GM19025 (cell line): ENCODE measurements around the gene GLIS1.

Experiments
- ATAC-seq: cut with Tn5 transposase; IDR thresholded peaks from one replicate; pipeline ENCODE4 v1.9.1; 2021; ENCODE audit warnings: mild to moderate bottlenecking, low read depth, moderate library complexity; ENCODE audit not compliant: unreplicated experiment

Gene GLIS1

DNA sequence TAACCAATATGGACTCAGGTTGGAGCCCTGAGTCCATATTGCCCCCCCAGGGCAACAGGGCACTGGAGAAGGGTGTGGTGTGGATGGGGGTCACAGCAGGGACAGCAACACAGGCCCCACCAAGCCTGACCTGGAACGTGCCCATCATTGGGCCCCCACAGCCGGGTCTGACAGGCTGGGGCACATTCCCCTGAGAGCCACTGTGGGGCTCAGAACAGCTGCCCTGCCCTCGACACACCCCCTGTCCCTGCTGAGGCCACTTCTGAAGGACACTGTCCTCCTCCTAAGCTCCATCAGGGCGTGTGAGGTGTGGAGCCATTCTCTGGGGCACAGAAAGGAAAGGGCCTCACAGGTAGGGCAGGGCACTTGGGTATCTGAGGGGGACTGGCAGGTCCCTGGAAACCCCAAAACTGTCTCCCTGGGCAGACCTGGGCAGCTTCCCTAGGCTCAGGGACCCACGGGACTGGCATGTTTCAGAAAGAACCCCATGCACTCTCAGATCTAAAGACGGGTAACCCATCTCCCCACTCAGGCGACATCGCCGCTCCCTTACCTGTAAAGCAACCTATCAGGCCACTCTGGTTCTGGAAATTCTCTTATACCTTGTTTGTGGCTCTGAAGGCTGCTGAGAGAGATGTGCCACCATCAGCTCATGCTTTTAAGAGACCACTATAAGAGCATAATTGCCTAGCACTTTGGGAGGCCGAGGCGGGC, 184.2 kb downstream of the GLIS1 start:
- ATAC-seq: no peak

DNA sequence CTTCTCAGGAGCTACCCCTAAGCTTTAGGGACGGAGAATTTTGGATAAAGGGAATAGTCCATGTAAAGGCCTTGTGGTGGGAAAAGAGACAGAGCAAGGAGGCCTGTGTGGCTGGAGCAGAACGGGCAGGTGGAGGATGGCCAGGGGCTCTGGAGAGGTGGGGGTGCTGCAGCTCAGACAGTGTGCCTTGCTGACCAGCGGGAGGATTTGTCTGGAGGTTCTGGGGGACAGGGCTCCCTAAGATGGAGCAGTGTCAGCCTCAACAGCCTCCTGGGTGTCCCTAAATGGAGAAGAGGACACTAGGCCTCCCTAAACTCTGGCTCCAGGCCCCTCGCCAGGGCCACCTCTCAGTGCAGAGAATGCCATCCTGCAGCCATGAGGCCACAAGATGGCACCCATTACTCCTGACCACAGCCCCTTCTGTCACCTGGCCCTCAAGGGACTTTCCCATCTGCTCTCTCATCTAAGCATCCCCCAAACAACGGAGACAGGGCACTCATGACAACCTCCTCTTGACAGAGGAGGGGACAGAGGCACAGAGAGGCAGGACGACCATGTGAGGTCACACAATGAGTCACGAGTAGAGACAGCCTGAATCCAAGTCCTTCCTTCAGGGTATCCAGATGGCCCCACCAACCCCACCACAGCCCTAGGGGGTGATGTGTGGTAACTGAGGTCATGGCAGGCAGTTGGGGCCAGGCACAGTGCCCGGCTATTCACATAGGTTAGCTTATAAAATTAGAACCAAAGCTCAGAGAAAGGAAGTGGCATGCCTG, 185.0 kb downstream of the GLIS1 start:
- ATAC-seq: no peak

DNA sequence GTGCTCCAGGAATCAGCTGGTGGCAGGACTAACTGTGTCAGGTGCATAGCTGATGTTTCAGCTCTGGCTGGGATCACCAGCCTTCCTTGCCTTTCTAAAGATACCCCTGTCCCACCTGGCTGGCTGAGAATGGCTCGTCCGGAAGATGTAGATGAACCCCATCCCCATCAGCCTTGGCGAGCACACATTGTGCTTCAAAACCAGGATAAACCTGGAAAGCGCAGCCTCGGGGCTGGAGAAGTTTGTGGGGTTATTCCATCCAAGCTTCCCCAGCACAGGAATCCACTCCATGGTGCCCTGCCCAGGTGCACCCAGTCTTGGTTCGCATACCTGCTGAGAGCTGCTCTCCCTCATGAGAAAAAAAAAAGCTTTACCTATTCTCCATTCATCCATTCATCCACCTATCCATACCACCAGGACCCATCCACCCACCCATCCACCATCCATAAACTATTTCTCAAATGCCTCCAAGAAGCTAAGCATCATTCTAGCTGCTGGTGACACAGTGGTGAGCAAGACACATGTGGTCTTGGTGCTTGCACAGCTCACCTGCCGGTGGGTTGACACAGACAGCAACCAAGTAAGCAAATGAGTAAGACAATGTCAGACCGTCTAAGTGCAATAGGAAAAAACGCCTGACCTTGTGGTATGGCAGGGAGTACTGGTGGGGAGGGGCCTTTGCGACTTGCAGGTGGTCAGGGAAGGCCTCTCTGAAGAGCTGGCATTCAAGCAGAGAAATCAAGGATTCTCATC, 185.8 kb downstream of the GLIS1 start:
- no peak for ATAC-seq

DNA sequence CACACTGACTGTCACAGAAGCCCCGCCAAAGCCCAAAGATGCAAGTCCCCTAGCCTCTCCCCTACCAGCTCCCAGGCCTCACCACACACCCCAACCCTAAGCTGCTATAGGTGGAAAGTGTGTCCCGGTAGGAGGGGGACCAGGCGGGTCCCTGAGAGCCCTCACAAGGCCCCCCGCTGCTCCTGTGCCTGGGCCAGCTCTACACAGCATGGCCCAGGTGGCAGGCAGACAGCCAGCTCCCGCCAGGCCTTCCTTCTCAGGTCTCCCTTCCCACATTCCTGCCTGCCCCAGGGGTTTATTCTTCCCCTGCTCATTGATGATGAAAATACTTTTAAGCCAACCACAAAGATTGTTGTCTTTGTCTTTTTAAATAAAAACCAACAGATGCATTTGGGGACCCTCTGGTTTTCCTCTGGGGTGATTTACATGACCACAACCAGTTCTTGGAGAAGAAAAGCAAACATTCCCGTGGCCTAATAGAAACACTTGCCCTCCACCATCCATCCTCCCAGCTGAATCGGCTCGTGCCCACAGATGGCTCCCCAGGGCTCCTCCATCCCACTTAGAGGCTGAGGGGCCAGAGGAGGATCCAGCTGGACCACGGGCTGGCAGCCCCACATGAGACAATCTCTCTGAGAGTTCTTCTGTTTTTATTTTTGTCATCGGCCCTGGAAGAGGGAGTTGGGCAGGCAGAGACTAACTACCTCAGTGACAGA, 186.7 kb downstream of the GLIS1 start:
- no peak for ATAC-seq

DNA sequence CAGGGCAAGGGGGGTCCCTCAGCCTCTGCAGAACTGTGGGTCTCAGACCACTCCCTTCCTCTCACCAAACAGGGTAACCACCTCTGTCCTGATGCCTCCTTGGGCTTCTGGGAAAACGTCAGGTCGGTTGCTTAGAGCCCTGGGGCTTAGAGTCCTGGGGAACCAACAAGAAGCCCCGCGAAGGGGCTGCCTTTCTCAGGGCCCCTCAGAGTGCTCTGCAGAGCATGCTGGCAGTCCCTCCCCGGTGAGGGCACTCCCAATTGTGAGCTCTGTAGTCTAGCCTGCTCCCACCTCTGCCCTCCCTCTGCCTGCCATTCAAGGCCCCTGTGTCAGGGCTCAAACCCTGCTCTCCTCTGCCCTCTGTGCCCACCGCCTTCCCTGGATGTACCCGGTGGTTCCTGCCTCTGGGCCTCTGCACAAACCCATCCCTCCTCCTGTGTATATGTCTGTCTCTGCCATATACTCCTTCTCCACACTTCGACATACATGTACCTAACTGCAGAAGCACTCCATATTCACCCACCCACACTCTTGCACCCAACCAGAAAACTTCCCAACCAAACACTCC, 187.5 kb downstream of the GLIS1 start:
- ATAC-seq: no peak

DNA sequence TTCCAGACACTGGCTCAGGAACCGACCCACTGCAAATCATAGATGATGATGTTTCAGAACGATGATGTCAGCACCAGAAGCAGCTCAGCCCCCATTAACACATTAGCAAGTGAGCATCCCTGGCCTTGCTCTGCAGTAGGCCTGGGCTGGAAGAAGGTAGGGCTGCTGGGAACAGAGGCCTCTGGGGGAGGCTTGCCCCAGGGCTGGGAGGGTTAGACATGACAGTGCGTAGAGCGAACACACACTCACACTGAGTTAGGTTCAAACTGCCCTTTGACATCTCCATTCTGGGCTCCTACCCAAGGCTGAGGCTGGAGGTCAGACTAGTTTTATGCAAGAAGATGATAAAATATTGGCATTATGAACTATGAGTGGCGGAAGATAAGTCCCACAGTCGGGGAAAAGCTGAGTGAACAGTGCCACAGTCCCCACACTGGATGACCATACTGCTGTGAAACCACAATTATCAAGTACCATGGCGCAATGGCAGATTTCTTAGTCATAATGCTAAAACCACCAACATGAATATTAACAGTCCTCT, 188.7 kb downstream of the GLIS1 start:
- ATAC-seq: no peak

DNA sequence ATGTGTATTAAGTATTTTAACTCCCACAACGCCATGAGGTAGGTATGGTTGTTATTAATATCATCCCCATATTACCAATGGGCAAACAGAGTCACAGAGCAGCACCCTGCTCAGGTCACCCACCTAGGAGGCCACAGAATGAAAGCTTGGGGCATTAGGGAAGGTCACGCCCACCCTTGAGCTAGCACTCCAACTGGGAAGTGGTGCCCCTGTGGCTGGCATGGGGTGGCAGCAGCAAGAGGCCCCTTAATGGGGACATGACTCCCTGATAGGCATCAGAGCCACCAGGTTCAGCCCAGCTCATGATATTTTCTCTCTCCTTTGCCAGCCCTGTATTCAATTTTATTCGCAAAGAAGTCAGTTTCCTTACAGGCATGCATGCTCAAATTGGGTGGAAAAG, 189.2 kb downstream of the GLIS1 start:
- no peak for ATAC-seq

DNA sequence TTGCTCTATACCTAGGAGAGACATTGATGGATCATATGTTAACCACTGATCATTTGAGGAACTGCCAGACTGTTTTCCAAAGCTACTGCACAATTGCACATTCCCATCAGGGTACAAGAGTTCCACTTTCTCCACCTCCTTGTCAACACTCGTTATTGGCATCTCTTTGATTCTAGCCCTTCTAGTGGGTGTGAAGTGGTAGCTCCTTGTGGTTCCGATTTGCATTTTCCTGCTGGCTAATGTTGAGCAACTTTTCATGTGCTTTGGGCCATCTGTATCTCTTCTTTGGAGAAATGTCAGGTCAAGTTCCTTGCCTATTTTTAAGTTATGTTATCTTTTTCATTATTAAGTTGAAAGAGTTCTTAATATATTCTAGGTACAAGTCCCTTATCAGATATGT, 189.7 kb downstream of the GLIS1 start:
- ATAC-seq: no peak

DNA sequence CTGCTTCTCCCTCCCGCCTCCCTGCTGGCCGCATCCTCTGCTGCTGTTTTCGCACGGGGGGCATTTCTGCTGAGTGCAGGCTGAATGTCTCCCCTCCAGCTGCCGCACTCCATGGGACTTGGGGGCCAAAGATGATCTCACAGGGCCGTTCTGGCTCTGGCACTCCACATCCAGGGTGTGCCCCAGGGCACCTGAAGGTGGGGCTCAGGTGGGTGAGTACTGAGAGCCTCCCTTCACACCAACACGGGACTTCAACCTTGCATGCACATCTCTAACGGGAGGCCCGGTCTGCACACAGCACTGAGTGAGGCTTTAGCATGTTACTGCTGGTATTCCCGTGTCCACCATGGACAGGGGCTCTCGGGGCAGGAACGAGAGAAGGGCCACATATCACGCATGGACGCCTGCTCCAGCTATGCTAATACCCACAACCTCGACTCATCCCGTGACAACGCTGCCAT, 190.9 kb downstream of the GLIS1 start:
- no peak for ATAC-seq

DNA sequence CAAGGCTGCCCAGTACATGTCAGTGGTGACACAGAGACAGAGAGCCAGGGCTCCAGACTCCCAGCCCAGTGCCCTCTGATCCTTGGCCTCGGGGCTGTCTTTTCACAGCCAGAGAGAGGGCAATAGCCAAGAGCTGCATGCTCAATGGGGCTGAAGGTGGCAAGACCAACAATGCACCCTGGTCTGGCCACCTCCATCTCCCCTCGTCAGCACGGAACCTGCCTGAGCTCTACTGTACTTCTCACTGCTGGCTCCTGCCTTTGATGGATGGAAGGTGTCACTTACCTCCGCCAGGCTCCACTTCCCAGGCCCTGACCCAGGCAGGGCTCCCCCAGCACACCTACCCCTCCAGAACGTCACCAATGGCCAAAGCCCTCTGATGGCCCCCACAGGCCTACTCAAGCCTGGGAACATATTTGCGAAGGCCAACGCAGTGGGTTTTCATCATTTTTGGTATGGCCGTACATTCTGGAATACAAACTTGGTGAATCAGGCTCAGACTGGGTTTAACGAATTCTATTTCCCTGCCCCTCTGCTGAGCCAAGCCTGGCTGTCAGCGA, 191.7 kb downstream of the GLIS1 start:
- no peak for ATAC-seq

DNA sequence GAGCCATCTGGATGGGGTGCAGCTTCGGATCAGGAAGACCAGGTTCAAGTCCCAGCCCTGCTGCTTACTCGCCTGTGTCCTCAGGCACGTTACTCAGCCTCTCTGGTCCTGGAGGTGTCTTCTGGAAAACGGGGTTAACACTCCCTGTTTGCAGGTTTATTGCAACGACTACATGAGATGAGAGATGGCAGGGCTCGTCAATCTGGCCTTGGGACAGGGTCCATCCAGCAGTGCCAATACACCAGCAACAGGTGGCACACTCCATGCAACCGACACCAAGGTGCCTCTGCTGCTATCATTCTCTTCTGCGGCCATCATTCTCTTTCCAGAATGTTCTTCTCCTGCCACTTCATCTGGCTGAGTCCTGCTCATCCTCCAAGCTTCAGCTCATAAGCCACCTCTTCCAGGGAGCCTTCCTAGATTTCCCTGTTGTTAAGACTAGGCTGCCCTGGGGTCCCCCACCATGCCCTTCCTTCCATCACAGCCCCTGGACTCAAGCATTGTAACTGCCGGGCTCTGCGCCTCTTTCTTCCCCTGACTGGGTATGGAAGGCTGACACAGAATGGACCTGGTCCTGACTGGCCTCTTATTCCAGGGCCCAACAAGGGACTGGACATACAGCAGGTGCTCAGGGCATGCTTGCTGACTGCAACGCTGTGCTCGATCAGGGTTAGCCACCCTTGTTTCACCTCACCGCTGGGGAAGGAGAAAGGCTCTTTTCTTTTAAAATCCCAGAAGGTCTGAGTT, 192.4 kb downstream of the GLIS1 start:
- ATAC-seq: no peak

DNA sequence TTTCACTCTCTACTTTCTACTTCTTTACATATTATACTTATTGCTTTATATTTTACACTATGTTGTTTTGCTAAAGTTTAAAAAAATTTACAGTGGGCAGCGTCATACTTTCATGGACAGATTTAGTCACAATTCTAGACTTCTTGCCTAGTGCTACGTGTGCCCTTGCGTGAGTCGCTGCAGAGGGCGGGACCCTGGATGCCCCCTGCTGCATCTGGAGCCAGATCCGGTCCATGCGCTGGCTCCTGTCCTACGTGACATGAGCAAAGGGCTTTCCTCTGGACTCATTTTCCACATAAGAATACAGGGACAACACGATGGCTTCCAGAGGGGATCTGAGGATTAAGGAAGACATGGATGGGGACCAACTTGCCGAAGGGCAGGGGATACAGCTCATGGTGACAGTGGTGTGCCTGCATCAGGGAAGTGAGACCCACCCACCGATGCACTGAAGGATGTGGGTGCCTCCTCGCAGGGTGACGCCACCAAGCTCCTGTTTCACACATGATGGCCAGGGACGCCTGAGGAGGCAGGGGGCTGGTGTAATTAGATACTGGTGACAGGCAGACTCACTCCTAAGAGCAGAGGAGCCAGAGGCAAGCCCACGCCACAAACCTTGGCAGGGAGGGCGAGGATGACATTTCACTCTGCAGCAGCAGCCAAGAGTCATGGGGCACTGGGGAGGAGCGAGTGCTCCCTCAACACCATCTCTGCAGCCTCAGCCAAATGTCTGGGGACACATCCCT, 193.1 kb downstream of the GLIS1 start:
- ATAC-seq: no peak

DNA sequence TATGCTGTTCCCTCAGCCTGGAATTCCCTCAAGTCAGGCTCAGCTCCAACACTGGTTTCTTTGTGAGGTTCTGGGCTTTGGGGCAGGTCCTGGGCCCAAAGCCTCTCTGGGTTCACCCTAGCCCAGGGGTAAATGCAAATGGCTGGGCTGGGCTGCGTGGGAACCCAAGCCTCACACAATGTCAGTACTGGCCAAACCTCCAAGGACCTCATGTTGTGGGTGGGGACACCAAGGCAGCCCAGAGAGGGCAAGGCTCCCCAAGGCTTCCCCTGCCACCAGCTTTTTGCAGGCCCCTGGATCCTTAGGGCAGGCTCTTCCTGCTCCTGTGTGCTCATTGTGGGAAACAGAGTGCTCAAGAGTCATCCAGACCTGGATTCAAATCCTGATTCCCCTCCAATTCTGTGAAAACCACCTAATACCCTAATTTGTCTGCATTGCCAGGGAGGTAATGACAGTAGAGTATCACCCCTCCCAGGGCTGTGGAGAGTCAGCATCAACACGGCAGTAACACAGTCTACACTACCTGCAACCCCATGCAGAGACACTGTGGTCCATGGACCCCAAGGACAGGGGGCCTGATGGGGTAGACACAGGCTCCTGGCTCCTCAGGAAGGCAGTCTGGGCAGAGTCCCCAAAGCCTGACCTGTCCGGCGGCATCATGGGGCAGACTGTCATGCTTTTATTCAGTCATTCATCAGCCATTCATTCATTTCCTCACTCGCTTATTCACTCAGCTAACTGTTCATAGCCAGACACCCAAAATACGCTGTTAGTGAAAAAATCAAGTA, 194.0 kb downstream of the GLIS1 start:
- ATAC-seq: no peak

DNA sequence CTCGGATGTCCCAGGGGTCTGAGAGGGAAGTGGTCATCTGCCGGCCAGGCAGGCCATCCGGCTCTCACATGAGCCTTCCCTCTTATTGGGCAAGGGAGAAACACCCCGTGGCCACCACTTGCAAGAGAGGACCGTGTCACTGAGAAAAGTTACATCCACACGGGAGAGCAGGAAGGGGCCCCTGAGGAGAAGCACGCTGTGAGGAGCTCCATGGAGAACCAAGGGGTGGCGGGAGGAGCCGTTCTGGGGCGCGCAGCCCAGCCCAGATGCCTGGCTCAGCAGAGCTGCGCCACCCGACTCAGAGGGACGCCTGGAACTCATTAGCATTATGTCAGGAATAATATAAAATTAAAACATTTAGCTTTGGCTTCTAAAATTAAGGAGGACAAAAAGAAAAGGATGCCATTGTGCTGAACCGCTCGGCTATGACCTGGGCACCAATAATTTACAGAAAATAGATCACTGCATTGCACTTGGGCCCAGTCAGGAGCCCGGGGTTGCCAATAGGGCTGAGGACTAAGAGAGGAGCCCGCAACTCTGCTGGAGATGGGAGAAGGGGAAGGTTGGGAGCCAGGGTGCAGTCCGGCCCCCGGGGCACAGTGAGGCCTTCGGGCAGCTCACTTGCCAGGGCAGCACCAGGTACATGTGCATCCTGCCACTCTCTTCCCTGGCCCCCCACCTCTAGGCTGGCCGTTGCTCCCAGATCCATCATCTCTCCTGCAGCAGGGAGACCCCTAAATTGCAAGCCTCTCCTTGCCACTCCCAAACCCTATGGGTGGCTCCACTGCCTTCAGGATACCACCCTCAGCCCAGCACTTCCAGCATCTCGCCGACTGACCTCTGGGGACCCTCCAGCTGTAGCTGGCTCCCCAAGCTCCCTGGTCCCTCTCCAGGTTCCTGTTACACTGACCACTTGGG, 194.9 kb downstream of the GLIS1 start:
- no peak for ATAC-seq

DNA sequence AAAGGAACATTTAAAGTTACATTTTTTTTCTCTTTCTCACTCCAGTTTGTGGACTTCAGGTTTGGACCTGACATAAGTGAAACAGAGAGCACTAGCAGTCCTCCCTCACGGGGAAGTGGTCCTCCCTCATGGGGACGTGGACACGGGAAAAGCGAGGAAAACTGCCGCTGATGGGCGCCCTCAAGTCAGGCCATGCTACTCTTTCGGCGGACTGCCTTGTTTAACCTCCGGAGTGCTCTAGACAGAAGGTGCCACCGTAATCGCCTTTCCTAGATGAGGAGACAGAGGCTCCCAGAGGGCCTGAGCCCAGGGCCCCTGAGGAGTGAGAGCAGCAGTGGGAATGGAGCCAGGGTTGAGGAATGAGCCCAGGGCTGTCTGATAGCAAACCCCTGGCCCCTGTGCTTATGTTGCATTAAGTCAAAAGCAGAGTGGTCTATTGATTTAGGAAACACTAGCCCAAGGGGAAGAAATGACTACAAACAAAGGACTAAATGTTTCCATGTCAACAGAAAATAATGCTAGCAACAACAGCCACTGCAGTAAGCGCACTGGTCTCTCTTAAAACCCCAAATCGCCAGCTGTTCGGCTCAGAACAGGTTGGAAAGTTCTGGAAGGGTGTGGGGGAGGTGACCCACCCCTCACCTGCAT, 195.7 kb downstream of the GLIS1 start:
- ATAC-seq: no peak

DNA sequence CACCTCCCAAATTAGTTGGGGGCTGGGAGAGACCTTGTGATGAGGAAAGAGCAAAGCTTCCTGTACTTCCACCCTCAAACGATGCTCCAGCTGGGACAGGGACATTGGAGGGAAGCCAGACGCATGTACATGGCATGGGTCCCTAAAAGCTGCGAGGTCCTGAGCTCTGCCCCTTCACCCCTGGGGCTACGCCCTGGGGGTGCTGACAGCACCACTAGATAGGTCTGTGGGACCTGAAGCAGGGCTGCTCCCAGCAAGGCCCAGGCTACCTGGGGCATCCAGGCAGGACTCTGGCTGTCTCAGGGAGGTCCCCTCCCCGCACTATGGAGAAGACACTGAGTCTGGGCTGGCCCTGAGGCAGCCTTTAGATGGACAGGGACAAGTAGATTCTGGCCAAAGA, 196.4 kb downstream of the GLIS1 start:
- no peak for ATAC-seq
